ENCODE results near the gene DYRK1A.
"Not testable (repeated sequence)": the region's sequence is repeated elsewhere in the genome, so short reads cannot be mapped to it uniquely, and the experiment has no call there.

The DYRK1A gene

DNA sequence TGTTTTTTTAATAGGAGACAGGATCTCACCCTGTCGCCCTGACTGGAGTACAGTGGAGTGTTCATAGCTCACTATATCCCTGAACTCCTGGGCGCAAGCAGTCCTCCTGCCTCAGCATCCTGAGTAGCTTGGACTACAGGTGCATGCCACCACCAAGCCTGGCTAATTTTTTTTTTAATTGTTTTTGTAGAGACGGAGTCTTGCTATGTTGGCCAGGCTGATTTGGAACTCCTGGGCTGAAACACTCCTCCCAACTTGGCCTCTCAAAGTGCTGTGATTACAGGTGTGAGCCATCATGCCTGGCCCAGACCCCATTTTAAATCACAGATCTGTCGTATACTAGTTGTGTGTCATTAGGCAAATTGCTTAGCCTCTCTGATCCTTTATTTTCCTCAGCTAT lies 161.1 kb downstream of the DYRK1A start:
- DNase-seq (ENCODE audit: low read depth in 2 of 2) = no peak

DNA sequence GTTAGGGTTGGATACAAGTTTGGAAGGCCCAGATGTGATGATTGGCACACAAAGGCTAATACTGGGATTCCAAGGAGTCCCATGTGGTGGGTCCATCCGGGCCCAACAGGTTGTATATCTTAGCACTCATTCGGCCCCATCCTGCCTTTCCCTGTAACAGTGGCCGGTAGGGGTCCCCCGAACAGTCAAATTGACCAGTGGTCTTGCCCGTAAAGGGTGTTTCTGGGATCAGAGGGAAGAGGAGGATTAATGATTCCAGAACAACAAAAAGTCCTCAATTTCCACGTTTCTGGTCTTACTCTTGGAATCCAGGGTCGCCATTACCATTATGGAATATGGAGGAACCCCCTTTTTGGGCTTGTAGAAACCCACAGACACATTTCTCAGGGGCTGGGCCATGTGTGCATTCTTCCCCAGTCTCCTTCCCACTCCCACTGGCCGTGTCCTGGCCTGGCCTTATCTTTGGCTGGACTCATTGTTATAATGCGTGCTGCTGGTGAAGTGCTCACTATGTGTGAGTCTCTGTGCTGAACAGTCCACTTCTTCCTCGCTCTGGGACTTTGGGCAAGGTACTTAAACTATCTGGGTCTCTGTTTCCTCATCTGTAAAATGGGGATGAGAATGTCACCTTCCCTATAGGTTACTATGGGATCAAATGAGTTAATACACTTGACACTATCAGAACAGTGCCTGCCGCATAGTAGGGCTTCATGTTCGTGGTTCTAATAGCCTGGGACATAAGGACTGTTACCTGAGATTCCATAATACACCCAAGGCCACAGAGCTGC lies 161.8 kb downstream of the DYRK1A start:
- no peak for DNase-seq (ENCODE audit: low read depth in 2 of 2)

DNA sequence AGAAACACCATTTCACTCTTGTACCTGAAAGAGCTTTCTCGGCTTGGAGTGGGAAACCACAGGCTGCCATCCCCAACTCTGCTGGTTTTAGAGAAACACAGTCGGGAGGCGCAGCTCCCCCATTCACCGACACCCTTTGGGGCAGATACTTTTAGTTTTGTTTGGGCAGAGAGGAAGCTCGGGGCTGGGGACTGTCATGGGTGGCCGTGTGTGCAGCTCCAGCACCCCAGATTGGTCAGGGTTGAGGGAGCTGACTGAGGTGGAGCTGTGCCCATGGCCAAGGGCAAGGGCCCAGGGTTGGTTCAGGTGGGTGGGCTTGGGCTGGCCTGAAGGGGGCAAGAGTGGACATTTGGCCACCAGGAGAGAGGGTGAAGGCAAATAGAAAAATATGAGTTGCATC lies 163.1 kb downstream of the DYRK1A start:
- DNase-seq (ENCODE audit: low read depth in 2 of 2) = no peak

DNA sequence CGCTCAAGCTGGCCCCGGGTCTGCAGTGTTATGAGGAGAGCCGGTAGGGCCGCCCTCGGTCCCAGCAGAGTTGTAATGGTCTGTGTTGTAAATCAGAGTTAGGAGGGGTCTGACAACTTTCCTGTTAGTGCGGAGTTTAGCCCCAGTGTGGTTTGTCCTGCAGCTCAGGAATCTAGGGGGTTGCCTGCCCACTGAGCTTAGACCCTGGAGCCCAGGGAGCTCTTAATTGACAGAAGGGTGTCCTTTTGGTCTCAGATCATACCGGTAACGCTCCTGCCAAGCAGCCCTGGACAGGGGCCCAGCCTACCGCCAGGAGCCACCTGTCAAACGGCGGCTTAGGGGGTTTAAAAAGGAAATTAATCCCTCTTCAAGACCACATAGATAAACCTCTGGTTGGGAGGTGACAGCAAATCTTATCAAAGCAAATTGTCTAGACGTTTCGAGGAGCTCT lies 164.4 kb downstream of the DYRK1A start:
- DNase-seq (ENCODE audit: low read depth in 2 of 2) = no peak

DNA sequence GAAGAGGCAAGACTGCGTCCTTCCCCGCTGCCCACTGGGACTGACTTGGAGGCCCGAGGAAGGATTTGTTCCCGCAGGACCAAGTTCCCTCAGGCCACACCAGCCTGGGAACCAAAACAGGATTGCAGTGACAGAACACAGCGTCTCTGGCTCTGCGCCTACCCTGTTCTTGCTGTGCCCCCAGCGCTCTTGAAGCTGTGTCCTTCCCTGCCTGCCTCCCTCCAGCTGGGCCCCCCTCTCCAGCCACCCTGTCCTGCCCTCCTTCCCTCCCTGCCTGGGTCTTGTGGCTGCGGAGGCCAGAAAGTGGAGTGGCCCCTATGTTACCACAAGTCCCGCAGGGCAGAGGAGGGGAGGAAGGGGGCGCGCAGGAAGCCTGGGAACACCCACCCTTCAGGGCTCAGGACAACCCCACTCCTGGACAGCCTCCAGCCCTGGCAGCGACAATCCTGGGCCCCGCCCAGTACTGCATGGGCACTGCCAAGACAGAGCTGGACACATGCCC lies 164.9 kb downstream of the DYRK1A start:
- no peak for DNase-seq (ENCODE audit: low read depth in 2 of 2)

DNA sequence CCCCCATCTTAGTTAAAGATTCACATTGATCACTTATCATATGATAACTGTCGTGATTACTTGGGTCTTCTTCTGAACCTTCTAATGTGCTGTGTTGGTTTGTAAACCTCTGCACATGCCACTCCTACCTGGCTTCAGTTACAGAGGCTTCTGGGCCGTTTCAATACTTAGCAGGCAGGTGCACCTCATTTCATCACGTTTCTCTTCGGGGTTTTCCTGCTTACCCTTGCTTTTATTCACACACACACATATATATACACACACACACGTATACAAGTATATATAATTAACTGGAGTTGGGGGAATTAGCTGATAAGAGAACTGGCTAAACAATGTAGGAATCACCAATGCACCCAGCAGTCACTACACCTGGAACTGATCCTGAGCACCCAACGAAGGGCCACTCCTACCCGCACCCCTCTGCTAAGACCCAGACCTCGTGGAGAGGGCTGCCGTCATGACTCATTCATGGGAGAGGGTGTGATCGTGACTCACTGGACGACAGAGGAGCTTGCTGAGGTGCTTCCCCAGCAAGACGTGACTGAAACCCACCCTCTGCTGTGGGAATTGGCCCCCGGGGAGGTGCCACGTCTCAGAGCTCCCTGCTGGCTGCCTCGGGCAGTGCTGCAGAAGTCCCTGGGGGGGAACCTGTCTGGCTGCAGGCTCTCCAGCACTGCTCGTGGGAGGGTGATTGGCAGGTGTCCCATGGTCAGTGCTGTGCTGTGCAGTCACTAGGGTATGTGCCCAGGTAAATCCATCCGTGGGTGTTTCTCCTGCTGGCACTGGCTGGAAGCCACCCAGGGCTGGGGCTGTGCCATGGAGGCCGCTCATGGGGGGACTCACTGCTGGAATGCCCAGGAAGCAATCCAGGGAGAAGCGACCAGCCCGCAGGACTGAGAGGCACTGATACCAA lies 166.6 kb downstream of the DYRK1A start:
- DNase-seq (ENCODE audit: low read depth in 2 of 2) = peak in 1 of 2 donors; percentile 6

DNA sequence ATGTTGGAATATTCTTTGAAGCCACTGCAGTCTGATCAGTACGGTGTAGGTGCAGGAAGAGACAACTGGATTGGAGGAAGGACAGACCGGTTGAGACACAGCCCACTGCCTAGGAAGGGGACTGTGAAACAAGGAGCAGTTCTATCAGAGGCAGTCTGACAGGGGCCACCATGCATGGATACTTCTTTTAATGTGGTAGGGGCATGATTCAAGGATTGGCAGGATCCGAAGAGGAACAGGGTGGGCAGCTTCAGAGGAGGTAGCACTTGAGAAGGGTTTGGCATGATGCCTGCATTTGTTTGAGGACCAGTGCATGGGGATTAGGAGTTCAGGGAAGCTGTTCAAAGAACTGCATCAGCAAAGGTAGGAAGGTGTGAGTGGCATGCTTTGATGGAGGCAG lies 167.9 kb downstream of the DYRK1A start:
- DNase-seq (ENCODE audit: low read depth in 2 of 2) = no peak

DNA sequence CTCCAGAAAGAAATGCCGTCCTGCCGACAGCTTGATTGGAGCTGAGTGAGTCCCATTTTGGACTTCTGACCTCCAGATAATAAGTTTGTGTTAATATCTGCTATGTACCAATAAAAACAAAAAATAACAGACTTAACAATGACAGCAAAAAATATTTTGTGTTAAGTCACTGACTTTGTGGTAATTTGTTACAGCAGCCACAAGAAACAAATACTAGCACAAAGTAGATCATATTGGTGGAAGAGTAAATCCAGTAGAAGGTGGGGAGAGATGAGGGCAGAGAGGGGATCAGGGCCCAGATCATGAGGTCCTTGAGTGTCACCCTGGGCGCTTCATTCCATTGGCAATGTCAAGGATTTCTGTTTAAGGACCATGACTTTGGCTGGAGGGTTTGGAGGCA lies 168.6 kb downstream of the DYRK1A start:
- DNase-seq (ENCODE audit: low read depth in 2 of 2) = no peak

DNA sequence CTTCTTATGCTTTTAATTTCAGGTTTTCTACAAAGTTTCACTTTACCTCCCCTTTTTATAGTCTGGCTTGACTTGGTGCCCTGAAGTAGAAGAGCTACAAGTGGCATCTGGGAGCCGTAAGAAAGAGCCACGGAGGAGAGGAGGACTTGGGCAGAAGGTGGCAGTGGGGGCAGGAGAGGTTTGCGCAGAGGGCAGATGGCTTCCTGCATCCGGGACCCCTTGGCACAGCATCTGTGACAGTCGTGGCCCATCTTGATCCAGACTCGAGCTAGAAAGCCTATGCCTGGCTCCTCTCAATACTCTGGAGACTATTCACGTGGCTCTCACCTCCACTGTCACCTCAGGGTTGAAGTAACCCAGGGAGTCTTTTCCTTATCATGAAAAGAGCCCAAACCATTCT lies 169.1 kb downstream of the DYRK1A start:
- no peak for DNase-seq (ENCODE audit: low read depth in 2 of 2)

DNA sequence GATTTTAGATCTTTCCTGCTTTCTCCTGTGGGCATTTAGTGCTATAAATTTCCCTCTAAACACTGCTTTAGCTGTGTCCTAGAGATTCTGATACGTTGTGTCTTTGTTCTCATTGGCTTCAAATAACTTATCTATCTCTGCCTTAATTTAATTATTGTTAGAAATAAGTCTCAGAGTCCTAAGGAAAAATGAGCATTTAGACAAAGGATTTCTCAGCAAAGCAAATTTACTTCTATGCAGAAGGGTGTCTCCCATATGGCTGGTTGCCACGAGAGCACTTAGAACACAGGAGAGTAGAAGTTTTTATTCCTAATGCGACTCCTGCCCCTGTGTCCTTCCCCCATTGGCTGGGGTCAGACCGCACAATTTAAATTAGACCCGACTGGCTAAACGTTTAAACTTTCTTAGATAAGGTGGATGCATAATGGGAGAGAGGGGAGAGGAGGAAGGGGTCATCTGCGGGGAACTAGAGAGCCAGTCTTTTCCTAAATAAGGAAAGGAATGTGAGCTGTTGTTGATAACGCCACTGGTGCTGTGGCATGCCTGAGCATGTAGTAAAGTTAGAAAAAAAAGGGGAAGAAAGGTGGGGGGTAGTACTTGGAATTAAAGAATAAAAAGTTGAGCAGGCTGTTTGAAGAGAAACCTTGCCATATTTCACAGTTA lies 170.2 kb downstream of the DYRK1A start:
- DNase-seq (ENCODE audit: low read depth in 2 of 2) = no peak

DNA sequence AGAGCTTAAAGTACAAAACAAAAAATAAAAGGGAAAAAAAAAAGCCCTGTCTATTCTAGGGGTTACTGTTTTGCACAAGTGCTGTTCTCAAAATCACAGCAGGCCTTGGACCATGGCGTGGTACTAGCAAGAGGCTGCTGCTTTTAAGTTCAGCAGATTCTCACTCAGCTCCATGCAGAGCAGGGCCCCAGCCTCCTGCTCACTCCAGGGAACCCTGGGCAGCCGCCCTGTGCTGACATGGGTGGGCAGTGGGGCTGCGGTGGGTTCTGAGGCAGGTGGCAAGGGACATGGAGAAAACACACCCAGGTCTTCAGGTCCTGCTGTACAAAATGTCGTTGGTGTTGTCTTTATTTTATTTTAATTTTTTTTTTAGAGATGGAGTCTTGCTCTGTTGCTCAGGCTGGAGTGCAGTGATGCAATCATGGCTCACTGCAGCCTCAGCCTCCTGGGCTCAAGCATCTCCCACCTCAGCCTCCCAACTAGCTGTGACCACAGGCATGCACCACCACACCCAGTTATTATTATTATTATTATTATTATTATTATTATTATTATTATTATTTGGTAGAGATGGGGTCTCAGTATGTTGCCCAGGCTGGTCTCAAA lies 170.9 kb downstream of the DYRK1A start:
- DNase-seq (ENCODE audit: low read depth in 2 of 2) = no peak

DNA sequence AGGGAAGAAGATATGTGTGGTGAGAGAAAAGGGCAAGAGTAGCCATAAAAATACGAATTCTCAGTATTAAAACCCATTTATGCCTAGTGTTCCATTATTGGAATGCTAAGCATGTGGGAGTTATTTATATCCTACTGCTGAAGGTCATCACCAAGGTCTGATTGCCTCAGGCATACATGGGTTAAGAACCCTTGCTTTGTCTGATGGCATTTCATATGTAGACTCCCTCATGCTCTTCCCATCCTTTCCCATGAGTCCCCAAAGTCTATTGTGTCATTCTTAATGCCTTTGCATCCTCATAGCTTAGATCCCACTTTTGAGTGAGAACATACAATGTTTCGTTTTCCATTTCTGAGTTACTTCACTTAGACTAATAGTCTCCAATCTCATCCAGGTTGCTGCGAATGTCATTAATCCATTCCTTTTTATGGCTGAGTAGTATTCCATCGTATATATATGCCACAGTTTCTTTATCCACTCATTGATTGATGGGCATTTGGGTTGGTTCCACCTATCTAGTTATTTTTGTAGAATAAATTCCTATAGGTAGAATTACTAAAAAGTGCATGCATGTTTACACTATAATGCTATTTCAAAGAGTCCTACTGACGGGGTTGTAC lies 172.5 kb downstream of the DYRK1A start:
- no peak for DNase-seq (ENCODE audit: low read depth in 2 of 2)

DNA sequence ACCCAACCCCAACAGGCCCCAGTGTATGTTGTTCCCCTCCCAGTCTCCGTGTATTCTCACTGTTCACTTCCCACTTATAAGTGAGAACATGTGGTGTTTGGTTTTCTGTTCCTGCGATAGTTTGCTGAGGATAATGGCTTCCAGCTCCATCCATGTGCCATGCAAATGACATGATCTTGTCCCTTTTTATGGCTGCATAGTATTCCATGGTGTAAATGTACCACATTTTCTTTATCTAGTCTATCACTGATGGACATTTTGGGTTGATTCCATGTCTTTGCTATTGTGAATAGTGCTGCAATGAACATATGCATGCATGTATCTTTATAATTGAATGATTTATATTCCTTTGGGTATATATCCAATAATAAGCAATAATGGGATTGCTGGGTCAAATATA lies 174.6 kb downstream of the DYRK1A start:
- not testable (repeated sequence) for DNase-seq (ENCODE audit: low read depth in 2 of 2)

DNA sequence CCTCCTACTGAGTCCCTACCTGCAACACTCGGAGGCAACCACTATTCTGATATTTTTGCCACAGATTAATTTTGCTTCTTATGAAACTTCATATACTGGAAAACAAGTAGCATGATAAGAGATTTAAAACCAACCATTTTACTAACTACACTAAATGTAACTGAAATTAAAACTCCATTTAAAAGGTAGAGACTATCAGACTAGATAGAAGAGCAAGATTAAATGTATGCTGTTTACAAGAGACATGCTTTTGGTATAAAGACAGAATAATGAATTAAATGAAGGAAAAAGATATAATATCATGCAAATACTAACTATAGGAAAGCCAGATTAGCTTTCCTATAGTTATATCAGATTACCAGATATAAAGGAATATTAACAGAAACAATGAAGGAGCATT lies 175.9 kb downstream of the DYRK1A start:
- no peak for DNase-seq (ENCODE audit: low read depth in 2 of 2)

DNA sequence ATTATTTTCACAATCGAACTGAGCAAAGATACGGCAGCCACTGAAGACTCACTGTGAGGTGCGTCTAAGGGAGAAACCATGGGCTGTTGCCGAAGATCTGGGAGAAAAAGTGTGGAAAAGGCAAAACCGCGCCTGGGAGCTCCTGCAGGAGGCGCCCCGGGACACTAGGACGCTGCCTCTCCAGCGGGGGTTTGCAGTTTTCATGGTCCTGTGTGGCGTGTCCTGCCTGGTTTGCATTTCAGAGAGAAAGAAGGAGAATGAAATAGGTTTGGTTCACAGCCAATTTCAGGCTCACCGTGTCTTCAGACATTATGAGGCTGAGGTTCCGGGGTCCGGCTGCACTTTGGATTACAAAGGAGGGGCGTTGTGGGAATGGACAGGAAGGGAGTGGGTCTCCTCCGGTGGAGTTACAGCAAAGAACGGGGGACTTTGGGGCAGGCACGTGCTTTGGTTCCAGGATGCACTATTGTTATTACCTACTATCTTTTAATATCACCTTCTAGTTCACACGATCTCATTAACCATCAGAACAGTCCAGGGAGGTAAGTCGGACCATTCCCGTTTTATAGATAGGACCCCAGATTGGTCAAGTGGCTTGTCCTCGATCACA lies 179.8 kb downstream of the DYRK1A start:
- no peak for DNase-seq (ENCODE audit: low read depth in 2 of 2)

DNA sequence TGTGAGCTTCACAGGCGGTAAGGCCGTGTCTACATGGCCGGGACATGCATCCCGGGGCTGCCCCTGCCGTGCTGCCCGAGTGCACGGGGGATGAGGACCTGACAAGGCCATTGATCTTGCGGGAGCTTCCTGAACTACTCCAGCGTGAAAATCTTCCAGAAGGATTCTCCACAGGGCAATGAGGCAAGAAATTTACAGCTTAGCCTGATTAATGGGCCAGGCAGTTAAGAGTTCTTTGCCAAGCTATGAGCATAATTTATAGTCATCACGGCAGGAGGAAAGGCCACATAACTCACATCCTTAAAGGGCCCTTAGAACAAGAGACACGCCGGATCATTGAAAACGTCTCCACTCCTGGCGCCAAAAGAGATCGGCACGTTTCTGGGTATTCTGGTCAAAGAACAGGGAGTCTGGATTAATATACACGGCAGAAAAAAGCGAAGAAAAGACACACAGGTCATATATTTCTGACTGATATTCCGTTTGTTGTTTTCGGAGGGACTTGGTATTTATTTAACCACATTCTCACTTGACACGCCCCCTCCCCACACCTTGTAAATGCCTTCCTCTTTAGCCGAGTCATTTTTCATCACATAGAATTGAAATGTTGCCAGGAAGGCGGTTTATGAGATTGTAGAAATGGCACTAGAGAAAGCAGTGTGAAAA lies 180.5 kb downstream of the DYRK1A start:
- DNase-seq (ENCODE audit: low read depth in 2 of 2) = no peak

DNA sequence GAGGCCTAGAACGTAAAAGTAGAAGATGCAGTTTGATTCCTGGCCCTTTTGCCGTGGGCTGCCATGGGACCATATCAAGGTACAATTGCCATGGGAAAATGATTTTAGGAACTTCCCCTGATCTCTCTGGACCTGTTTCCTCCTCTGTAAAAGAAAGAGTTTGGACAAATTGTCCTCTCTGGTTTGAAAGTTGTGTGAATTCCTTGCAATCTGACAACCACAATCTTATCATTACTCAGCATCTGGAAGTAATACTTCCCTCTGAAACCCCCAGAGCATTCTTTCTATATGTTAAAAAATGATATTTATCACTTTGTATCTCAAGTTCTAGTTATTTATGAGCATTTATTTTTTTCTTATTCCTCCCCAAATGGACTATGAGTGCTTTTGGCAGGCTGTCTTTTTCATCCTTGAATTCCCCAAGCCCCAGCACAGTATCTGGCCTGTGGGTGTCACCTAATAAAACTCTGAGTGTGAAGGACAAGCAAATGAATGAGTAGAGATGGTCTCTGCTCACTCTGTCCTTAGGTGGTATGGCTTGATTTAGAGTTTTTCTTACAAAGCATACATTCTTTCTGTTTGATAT lies 181.1 kb downstream of the DYRK1A start:
- DNase-seq (ENCODE audit: low read depth in 2 of 2) = no peak

DNA sequence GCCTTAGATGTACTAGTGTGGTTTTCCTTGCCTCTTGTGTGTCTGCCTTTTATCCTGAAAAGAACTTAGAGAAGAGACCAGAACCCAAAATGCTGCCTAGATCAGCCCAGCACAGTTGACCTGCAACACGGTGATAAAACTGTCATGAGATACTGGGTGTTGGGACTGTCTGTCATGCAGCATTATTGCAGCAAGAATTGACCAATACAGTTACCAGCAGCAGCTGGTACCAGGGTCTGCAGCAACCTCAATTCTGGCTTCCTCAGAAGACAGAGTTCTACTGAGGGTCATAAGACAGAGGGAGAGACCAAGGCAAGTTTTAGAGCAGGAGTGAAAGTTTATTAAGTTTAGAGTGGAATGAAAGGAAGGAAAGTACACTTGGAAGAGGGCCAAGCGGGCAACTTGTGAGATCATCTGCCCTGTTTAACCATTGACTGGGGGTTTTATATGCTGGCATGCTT lies 182.0 kb downstream of the DYRK1A start:
- DNase-seq (ENCODE audit: low read depth in 2 of 2) = no peak

DNA sequence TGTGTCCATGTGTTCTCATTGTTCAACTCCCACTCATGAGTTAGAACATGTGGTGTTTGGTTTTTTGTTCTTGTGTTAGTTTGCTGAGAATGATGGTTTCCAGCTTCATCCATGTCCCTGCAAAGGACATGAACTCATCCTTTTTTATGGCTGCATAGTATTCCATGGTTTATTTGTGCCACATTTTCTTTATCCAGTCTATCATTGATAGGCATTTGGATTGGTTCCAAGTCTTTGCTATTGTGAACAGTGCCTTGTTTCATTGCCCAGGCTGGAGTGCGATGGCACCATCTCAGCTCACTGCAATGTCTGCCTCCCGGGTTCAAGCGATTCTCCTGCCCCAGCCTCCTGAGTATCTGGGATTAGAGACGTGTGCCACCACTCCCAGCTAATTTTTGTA lies 183.2 kb downstream of the DYRK1A start:
- DNase-seq (ENCODE audit: low read depth in 2 of 2) = not testable (repeated sequence)

DNA sequence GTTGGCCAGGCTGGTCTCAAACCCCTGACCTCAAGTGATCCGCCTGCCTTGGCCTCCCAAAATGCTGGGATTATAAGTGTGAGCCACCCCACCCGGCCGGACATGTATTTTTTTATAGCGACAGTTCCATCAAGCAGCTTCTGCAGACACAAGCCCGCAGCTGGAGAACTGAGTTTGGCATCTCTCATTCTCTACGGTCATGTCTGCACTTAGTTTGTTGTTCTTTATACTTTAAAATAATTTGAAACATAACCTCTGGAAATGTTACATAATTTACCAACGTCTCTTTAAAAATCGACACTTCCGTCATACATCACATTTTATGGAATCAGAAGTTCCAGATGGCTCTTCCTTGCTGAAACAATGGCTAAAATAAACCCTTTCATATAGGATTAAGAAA lies 183.6 kb downstream of the DYRK1A start:
- no peak for DNase-seq (ENCODE audit: low read depth in 2 of 2)

Data from stimulated activated CD8-positive, alpha-beta memory T cell treated with anti-CD3 and anti-CD28 coated beads, Interleukin-15, amount 100 ng/mL, for 4 hours (primary cell).